GM15510 (cell line): ENCODE data around the gene GABRR1.

Experiments used
- POLR2A ChIP-seq: IDR thresholded peaks from 3 replicates; pipeline ENCODE4 v1.6.1; 2011; ENCODE audit warnings: borderline replicate concordance; ENCODE audit not compliant: insufficient read length; ENCODE audit errors: extremely low read depth

The GABRR1 gene

GRCh38 chr6:89194559-89194958, 22.6 kb downstream of the GABRR1 start:
- no peak for TF ChIP-seq POLR2A

GRCh38 chr6:89190741-89191140, 26.4 kb downstream of the GABRR1 start:
- no peak for TF ChIP-seq POLR2A

GRCh38 chr6:89187504-89187903, 29.7 kb downstream of the GABRR1 start:
- TF ChIP-seq POLR2A = no peak

GRCh38 chr6:89186762-89187161, 30.4 kb downstream of the GABRR1 start:
- no peak for TF ChIP-seq POLR2A

GRCh38 chr6:89184344-89184743, 32.8 kb downstream of the GABRR1 start:
- TF ChIP-seq POLR2A = no peak

- TF ChIP-seq POLR2A = no peak
Measured at GRCh38 chr6:89183294-89183693, 33.9 kb downstream of the GABRR1 start.

GRCh38 chr6:89180971-89181370, 36.2 kb downstream of the GABRR1 start:
- no peak for TF ChIP-seq POLR2A

- TF ChIP-seq POLR2A = no peak
Measured at GRCh38 chr6:89180112-89180511, 37.0 kb downstream of the GABRR1 start.

- TF ChIP-seq POLR2A = no peak
Measured at GRCh38 chr6:89173634-89174033, 43.5 kb downstream of the GABRR1 start.

- no peak for TF ChIP-seq POLR2A
Measured at GRCh38 chr6:89172131-89172530, 45.0 kb downstream of the GABRR1 start.

- no peak for TF ChIP-seq POLR2A
Measured at GRCh38 chr6:89162047-89162371, 55.1 kb downstream of the GABRR1 start.

- no peak for TF ChIP-seq POLR2A
Measured at GRCh38 chr6:89161326-89162046, 55.7 kb downstream of the GABRR1 start.

GRCh38 chr6:89160331-89161092, 56.6 kb downstream of the GABRR1 start:
- TF ChIP-seq POLR2A = no peak

GRCh38 chr6:89154131-89154530, 63.0 kb downstream of the GABRR1 start:
- no peak for TF ChIP-seq POLR2A

GRCh38 chr6:89148016-89148750, 69.0 kb downstream of the GABRR1 start:
- TF ChIP-seq POLR2A = no peak

GRCh38 chr6:89146718-89147700, 70.1 kb downstream of the GABRR1 start:
- no peak for TF ChIP-seq POLR2A
